ENCODE measurements around the gene SFRP5. TPM values are rescaled to one million over a fixed set of nuclear protein-coding genes. Genes with fewer than 3 reads are reported as not detected.

Gene SFRP5
- total and polyA plus RNA-seq, 2 of the 4 experiments (the other 2 are of a cell fraction), result not detected

GRCh38 chr10:97759158-97759887 is 12.5 kb downstream of the SFRP5 start:
- Histone ChIP-seq H3K4me1 (ENCODE audit: control insufficient read depth, insufficient read depth, low read length) (no peaks in the 10 kb centered on the region), H2BK120ac (ENCODE audit: low read depth, low read length) (no peak overlapping the region), H3K4me3 (ENCODE audit: insufficient read depth, low read depth, low read length) (no peak overlapping the region), H3K23ac (ENCODE audit: low read depth, low read length) (no peak overlapping the region), H2BK20ac (ENCODE audit: low read depth, low read length) (no peak overlapping the region), H4K8ac (ENCODE audit: low read depth in 2 of 2, low read length in 2 of 2) (no peak overlapping the region), H3K18ac (ENCODE audit: low read depth, low read length) (no peak overlapping the region), H3K14ac (replicated peaks; ENCODE audit: low read depth, low read length) (no peak overlapping the region), H2AFZ (replicated peaks; ENCODE audit: low read length, poor library complexity) (no peak overlapping the region), H4K5ac (ENCODE audit: low read depth, low read length) (no peak overlapping the region), H3K4me2 (ENCODE audit: low read depth, low read length) (no peak overlapping the region), H4K20me1 (ENCODE audit: insufficient read depth, low read length) (no peaks in the 10 kb centered on the region; the same call in 1 of the 2 replicates), H3K27ac (ENCODE audit: insufficient read depth, low read length) (no peak overlapping the region), H2AK5ac (ENCODE audit: low read depth, low read length) (no peak overlapping the region), H3K4ac (ENCODE audit: low read depth, low read length) (no peak overlapping the region), H3K27me3 (ENCODE audit: control insufficient read depth, insufficient read depth, low read length) (no peaks in the 10 kb centered on the region), H2BK15ac (ENCODE audit: low read depth, low read length) (no peak overlapping the region), H4K91ac (ENCODE audit: insufficient read depth, low read depth, low read length) (no peak overlapping the region), H2BK5ac (ENCODE audit: low read depth, low read length, poor library complexity, severe bottlenecking) (no peak overlapping the region), H3K9ac (ENCODE audit: low read depth, low read length) (no peak overlapping the region), H3K9me3 (ENCODE audit: control insufficient read depth, insufficient read depth, low read length) (no peaks in the 10 kb centered on the region), H3K56ac (ENCODE audit: extremely low read depth, insufficient read depth, low read length) (no peak overlapping the region), H3K9me1 (ENCODE audit: insufficient read depth, low read length) (no peaks in the 10 kb centered on the region; the same call in 1 of the 2 replicates), H3K36me3 (ENCODE audit: control insufficient read depth, insufficient read depth, low read length) (peaks cover 49% of the 10 kb centered on the region), H3K79me1 (ENCODE audit: low read depth in 1 of 2, low read length in 2 of 2) (no peaks in the 10 kb centered on the region), H2AK9ac (replicated peaks; ENCODE audit: low read depth, low read length, poor library complexity) (peak overlapping the region; percentile 33)
- CTCF ChIA-PET, result interaction anchor here (0.6 kb wide), 1 partner anchor 586 kb away, joined by 3 read pairs; no protein-coding TSS in a partner anchor
- dilution Hi-C loops (cut with HindIII; ENCODE audit: low sequenced_read_pairs, unreplicated experiment), result no loop called here
- ATAC-seq (ENCODE audit: low read depth) (peak; percentile 90), DNase-seq (peak; percentile 52)
- intact Hi-C loops (cut with micrococcal nuclease), result no loop called here
- in situ Hi-C loops (cut with MboI; ENCODE audit: low sequenced_read_pairs), result no loop called here
- POLR2A ChIA-PET (ENCODE audit: unreplicated experiment), result no interaction called here
- TSS peak; percentile 56 for BruUV-seq (replicated peaks)
- WGBS, 2 experiments (ENCODE audit: extremely low coverage in 2 of 2, insufficient read length in 1 of 2), result 100% methylated on average over 1 of the region's 5 CpGs; no CpG with 5 or more reads in 1 of the 2 experiments
- TF ChIP-seq POLR2A (IDR thresholded peaks at IDR 0.05; ENCODE audit: low read depth, low read length) (no peak), CTCF (conservative IDR thresholded peaks at IDR 0.05; ENCODE audit: low read depth, low read length) (peak; percentile 73), RAD21 (IDR thresholded peaks at IDR 0.05; ENCODE audit: low read length) (peak; percentile 69), SMC3 (IDR thresholded peaks at IDR 0.05; ENCODE audit: low read depth, low read length) (peak; percentile 60), MAFK (IDR thresholded peaks at IDR 0.05; ENCODE audit: low read depth, low read length) (no peak)

All from IMR-90 (cell line).